ENCODE data around the gene TSHZ2.
"Not testable (repeated sequence)": the region's sequence is repeated elsewhere in the genome, so short reads cannot be mapped to it uniquely, and the experiment has no call there.

Gene TSHZ2

DNA sequence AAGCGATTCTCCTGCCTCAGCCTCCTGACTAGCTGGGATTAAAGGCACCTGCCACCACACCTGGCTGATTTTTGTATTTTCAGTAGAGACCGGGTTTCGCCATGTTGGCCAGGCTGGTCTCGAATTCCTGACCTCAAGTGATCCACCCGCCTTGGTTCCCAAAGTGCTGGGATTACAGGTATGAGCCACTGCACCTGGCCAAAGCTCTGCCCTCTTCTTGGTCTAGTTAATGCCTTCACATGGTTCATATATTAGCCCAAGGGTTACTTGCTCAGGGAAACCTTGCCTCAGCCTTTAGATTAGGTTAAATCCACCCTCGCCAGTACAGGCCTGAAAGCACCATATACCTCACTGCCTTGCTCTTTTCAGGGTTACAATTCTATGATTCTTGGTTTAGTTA lies 26.1 kb downstream of the TSHZ2 start:
- no peak for DNase-seq

DNA sequence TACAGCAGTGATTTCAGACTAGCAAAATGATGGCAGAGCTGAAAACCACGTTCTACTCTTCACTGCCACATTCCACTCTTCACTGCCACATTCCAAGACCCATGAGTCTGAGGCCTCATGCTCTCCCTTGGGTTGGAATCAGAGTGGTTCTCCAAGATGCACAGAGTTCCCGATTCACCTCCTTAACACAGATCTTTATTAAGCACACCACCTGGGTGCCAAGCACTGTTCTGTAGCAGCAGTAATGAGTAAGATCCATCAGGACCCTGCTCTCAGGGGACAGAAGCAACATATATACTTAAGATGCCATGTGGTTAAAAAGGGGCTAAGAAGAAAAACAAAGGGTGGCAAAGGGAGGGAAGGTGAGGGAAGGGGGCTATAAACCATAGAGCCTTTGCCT lies 26.9 kb downstream of the TSHZ2 start:
- DNase-seq: no peak

DNA sequence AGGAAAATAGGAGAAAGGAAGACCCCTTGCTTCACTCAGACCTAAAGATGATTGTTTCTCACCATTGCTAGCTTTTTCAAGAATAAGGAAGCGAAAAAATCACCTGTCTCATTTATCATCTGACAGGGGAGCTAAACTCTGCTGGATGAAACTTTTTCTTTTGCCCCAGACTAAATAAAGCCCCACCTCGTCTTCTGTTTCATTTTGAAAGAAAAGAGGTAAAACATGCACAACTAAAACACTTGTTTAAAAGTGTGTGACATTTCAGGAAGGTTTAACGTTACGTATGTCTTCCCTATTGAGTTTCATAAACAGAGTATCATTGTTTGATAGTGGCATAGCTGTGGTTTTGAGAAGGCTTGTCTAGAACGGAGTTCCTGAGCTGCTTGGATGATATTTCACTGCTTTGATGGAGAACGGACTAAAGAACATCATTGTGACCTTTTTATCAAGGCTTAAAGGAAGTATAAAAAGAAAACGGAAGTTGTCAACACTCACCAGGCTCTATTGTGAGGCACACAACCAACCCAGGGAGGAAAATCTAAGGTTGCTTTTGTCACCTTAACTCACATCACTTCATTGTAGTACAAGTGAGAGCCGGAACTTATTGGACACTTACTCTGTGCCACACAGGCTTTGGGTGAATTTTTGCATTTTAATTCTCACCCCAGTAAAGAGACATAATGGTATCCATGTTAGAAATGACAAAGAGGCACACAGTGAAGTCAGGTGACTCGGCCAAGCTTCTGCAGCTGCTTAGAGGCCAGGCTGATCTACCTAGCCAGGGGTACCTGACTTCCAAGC lies 29.5 kb downstream of the TSHZ2 start:
- peak; percentile 18 for DNase-seq

DNA sequence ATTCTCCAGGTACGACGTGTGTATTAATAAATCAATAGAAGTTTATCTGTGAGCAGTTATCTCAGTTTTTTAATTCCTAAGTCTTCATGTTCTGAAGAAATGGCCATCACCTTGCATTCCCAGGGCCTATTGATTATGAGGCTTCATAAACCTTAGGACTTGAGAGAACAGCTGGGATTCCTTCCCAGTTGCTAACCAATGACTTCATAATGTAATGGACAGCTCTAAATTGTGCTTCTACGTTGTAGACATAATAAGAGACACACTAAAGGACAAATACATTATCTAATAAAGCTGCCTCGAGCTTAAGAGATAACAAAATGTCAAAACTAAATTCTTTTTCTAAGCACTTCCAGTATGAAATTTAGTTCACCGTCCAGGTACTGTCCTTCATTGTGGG lies 30.6 kb downstream of the TSHZ2 start:
- no peak for DNase-seq

DNA sequence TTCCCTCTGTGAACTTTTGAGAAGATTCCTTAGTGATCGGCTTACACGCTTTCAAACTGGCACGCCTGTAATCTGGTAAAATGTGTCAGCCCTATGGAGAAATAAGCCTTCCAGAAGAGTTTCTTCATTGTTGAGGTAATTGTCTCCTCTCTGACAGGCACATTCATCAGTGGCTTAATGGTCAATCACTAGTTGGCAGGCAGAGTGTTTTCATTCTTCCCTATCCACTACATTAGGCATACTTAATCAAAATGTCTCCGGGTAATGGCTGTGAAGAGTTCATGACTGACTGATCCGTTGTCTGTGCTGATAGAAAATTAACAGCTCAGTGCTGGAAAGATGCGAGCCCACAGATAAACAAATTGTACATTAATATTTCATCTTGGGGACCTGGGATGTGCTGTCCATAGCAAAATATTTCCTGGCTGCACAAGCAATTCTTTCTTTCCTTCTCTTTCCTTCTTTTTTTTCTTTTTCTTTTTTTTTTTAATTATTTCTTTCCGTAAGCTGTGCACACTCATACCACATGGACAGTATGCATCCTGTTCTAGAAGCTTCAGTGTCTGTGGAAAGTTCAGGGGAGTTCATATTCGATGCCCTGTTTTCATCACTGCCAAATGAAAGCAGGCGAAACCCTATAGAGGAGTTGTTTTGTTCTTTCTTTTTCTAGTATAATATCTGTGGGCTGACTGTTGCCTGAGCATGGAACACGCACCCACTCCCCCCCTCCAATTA lies 31.4 kb downstream of the TSHZ2 start:
- no peak for DNase-seq

DNA sequence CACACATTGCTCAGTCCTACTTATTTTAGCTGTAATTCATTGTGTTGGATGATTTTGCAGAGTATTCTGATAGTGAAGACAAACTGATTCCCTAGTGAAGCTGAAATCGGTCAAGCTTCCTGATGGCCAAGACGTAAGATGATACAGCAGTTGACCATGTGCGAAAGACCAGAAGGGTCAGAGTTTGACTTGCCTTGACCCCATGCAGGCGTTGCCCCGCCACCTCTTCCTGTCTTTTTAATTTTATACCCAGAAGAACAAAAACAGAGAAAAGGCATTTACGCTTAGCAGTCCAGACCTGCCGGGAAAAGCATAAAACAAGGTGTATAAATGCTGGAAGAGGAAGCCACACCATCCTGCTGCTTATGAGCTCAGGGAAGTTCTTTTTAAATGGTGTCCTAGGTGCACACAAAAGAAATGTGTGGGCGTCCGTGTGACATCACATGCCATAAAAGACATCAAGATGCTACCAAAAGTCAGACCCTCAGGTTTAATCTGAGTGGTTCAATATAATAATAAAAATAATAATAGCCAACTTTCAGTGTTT lies 32.2 kb downstream of the TSHZ2 start:
- no peak for DNase-seq

DNA sequence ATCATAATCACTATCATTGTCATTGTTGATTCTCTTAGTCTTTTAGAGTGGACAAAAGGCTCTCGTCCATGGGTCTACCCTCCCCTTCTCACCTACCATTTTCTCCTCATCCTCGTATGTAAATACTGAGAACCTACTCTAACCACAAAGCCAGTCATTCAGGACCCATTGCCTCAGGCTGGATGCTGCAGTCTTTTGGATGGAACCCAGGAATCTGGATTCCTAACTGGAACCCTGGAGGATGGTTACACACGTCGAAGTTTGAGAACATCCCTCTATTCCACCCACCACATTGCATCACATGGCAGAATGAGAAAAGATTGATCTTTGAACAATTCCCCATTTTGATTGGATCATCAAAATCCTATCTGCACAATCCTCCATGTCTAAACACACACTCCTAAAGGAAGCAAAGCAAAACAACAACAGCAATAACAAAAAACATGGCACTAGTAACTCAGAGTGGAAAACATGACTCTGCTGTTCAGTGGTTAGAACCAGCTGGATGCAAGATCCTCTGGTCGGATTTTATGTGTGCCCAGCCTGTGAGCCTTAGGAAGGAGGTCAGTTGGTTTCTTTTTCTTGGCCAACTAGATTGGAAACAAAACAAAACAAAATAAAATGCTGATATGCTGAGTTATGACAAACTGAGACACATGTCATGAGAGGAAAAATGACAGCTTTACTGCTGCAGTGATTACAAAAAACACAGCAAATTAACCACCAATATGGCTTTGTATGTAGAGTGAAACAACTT lies 38.0 kb downstream of the TSHZ2 start:
- DNase-seq: no peak

DNA sequence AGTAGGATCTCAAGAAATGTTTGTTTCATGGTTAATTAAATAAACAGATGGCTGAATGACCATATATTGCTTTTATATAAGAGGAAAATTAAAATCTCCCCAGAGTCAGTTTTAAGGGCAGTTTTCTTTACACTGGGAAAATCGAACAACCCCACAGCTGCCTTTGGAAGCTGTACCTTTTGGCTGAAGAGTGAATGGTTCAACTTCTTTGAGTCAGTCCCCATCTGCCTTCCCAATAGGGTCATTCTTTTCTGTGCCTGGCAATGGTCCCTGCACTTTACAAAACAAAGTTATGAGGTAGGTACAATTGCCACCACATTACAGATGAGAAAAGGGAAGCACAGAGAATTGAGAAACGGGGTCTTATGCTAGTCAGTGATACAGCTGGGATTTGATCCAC lies 39.5 kb downstream of the TSHZ2 start:
- no peak for DNase-seq

DNA sequence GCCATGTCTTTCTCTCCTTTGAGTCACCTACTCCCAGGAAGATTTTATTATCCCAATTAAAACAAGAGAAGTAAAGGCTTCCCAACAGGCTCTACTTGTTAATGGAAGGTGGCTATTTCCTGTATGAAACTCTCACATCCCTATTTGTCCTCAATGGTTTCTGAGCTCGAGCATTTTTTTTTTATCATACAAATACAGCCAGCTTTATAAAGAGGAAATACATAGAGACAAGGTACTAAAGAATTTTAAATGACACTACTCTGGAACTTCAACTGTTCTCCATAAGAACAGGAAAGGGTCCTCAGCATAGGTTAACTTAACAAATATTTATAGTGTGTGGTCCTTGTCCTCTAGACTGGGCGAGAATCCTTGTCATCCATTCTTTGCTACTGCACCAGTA lies 41.0 kb downstream of the TSHZ2 start:
- no peak for DNase-seq

DNA sequence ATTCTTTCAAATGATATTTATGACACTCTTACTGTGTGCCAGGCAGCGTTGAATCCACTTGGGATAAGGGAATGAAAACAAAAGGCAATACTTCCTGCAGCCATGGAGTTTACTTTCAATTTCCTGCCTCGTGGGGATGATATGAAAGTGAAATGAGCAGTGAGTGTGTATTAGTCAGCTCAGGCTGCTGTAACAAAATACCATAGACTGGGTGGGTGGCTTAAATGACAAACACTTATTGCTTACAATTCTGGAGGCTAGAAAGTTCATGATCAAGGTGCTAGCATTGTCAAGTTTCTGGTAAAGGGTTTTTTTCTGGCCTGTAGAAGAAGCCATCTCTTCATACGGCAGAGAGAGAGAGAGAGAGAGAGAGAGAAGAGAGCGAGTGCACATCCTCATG lies 41.7 kb downstream of the TSHZ2 start:
- no peak for DNase-seq

DNA sequence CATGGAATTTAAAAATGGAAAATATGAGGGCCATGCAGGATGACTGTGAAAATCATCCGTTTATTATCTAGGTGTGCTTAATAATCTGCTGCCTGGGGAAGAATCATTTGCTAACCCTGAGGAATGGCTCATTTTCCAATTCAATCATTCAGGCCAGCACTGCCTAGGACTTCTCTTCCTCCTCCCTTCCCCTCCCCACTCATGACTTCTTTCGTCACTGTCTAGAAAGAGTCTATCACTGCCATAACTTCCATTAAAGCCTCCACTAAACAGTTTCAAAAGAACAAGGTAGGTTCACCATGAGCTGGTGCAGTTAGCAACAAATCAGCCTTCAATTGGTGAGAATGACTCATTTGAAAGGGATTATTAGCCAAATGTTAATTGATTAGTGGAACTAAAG lies 43.9 kb downstream of the TSHZ2 start:
- no peak for DNase-seq

DNA sequence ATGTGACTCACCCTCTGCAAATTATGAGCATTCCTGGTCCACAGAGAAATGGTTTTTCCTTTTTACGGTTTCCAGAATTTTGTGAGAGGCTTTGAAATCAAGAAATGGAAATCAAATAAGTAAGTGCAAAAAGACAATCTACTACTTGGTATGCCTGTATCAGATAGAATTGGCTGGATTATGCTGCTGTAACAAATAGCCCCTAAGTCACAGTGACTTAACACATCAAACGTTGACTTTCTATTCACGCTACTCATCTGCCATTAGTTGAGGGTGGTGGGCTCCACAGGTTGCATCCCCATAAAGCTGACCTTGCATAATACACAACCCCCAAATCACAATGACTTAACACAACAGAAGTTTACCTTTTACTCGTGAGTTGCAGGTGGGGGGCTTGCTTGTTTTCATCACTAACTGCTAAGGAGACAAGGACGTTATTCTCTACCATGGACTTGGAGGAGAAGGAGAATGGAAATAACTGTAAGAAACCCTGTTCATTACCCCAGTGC lies 44.4 kb downstream of the TSHZ2 start:
- DNase-seq: no peak

DNA sequence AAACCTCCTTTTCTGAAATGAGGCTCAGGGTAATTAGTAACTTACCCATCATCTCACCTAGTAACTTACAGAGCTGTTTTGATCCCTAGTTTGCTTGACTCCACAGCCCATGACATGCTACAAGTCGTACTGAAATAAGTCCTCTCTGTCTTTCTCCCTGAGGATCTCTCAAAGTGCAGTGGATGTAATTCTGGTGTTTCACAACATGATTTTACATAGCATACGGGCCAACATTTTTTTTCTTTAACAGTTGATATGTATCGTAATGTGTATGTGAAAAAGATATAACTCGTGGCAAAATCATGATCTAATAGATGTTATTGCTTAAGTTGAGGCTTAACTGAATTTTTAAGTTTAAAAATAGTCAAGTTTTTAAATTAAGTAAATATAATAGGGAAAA lies 45.0 kb downstream of the TSHZ2 start:
- no peak for DNase-seq

DNA sequence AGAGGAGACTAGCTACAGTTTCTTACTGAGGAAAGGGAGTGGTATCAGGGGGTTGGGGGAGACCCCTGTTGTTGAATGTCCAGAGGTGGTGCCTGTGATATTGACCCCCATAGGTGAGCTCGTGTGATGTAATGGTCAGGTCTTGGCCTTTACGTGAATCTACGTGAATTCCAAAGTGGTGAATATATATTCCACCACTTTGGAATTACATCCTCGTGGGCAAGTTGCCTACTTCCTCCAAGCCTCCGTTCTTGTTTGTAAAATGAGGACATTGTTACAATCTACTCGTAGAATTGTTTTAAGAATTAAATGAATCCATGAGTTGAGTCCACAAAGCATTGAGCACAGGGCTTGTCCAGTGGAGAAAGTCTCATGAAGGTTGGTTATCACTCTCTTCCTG lies 47.3 kb downstream of the TSHZ2 start:
- DNase-seq: no peak

DNA sequence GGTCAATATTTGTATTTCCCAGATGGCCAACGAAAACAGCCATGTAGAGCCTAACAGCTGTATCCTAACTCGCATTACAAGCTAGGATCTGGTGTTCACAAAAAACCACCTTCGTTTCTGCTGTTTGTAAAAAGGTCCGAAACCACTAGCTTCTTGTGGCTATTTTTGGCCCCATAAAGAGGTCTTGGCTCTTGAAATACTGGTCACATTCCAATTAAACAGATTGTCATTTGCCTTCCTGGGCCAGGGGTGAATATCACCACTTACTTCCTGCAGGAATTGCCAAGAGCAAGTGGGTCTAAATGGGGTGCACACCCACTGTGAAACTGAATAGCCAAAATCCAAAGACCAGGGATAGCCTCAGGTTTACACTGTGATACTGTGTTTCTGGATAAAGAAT lies 48.2 kb downstream of the TSHZ2 start:
- DNase-seq: no peak

DNA sequence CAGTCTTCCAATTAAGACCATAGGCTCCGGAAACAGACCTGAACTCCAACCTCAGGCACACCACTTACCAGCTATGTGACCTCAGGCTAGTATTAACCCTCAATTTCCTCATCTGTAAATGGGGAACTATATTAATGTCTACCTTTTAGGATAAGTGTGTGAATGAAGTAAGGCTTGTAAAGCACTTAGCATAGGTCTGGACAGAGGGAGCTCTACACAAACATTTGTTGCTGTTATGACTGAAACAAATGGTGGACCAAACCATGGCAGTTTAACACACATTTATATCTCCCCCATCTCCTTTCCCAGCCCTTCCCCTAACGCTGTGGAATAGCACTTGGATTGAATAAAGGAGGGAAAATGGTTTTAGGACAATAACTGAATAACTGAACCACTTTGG lies 48.7 kb downstream of the TSHZ2 start:
- DNase-seq: no peak

DNA sequence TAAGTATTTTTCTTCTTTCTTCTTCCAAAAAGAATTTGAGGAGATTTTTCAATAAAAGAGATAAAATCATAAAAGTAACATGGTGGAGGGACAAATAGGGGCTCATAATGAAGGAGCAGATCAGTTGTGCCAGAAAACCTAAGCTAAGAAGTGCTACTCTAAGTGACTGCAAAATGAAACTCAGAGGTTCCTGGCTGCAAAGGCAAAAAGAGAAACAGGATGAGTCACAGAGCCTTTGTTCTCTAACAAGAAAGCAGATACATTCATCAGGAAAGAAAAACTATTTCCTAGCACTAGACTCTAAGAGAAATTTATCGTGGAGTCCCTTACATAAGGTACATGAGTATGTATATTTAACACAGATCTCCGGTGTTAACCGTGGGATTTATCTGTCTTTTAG lies 49.8 kb downstream of the TSHZ2 start:
- no peak for DNase-seq

DNA sequence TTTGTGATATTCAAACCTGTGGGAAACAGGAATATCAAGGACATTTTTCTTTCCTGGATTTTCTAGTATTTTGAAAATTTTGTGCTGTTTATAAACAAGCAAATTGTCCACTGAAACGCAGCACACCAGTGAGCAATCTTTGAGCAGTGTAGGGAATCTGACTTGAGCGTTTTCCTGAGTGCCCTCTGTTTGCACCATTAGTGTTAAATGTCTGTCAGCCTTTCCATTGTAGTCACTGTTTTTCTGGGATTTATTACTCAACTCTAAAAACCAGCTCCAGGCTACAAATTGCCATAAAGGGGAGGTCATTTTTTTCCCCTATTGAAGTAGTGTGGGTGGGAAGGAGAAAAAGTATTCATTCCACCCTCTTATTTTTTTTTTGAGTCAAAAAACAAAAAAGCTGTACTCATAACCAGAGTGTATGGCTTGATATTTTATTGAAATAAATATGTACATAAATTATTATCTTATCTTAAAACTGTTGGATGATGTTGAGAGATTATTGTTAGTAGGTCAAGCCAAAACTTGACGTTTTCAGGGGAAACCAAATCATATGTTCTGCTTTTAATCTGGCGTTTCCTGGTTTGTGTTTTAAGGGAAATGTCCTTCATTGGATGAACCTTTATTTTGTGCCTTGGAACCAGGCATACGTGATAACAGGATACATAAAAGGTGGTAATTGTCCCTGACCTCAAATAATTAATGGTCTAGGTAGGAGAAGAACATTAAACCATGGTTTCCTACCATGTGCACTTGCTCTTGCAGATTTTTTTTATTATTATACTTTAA lies 51.8 kb downstream of the TSHZ2 start:
- no peak for DNase-seq

DNA sequence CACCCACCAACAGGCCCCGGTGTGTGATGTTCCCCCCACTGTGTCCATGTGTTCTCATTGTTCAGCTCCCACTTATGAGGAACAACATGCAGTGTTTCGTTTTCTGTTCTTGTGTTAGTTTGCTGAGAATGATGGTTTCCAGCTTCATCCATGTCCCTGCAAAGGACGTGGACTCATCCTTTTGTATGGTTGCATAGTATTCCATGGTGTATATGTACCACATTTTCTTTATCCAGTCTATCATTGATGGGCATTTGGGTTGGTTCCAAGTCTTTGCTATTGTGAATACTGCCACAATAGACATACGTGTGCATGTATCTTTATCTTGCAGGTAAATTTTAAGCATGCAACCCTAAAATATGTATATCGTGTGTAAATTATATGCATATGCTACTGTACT lies 52.5 kb downstream of the TSHZ2 start:
- DNase-seq: not testable (repeated sequence)

DNA sequence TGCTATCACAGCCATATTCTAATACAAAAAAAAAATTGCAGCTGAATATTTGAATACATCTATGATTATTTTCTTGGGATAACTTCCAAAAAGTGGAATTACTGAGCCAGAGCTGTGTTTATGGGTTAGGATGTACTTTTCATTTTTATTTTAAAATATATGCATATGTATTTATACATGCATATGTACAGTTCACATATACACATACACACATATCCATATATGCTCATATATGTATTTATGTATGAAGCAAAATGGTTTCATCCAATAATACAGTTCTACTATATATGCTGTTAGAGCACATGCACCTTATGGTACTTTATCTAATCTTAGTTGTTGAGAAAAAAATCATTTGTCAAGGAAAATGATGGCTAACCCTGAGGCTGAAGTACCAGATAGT lies 54.9 kb downstream of the TSHZ2 start:
- no peak for DNase-seq

DNA sequence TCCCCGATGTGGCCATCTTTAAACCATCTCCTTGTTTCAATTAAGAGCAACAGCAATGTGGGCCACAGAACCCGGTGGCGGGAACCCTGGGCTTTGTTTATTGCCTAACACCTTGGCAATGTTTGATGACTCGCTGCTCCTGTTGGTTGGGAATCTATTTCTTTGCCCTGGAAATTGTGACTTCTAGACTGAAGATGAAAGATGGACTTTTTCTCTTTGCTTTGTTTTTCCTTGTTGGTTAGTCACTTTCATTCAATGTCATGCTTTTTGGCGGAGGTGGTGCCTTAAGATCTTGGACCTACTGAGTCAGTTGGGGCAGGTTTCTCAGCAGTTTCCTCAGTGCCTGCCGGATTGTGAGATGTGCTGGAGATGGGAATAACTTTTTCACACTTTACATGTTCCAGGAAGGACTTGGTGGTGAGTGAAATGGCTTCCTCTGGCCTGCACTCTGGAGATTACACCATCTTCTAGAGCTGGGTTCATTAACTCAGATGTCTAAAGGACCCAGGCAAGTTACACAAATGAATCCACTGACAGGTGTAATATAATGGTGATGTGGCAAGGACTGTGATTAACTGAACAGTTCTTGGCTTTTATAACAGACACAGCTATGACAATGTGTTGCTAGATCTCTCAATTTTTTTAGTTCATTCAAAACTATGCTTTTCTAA lies 56.3 kb downstream of the TSHZ2 start:
- DNase-seq: no peak

DNA sequence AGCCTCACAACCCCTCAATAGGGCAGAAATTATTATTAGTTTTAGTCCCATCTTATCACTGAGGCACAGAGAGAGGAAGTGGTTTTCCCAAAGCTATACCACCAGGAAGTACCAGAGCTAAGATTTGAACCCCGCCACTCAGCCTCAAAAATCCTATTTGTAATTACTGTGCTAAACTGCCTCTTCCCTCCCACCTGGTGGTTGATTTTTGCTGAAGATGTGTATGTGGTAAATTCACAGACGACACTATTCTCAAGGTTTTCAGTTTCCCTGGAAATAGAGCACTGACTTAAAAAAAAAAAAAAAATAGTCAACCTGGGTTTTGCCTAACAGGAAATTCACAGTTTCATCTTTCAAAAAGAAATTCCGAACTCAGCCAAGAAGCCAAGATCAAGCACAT lies 57.9 kb downstream of the TSHZ2 start:
- DNase-seq: no peak
